ENCODE measurements around the gene WNT7A. TPM values are rescaled to one million over a fixed set of nuclear protein-coding genes. Genes with fewer than 3 reads are reported as not detected.

Gene WNT7A
- total and polyA plus RNA-seq, 4 donors, result 1.7 to 4.8 (median 2.0) TPM

DNA sequence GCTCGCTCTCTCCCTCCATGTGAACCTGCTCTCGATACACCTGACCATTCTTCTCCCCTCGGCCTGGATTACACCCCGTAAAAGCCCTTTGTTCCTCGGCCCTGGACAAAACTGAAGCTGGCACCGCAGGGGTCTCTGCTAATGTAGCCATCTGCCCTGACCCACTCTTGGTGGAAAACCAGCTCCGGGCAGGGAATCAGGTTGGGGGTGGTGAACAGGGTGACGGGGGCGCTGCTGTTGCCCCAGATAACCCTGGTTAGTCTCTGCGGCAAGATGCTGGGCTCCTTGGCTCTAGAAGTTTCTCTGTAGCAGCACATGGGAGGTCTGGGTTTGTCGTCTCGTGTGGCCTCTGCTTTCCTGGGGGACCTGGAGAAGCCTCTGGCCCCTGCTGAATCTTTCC, 86.4 kb downstream of the WNT7A start:
- DNase-seq, result no peak
- Histone ChIP-seq H3K9me3 (ENCODE audit: control insufficient read depth in 4 of 4, insufficient read depth in 3 of 4, low read length in 3 of 4) (no peaks in the 10 kb centered on the region), H3K27me3 (ENCODE audit: control insufficient read depth in 3 of 3, insufficient read depth in 3 of 3, low read length in 2 of 3) (peaks cover 0 to 10% (median 3%) of the 10 kb centered on the region in 3 donors), H3K4me1 (ENCODE audit: control insufficient read depth in 5 of 5, insufficient read depth in 5 of 5, low read length in 5 of 5) (no peaks in the 10 kb centered on the region), H3K27ac (ENCODE audit: low read depth in 1 of 2, low read length in 1 of 2) (no peak overlapping the region), H3K4me3 (no peak overlapping the region), H3K9ac (ENCODE audit: insufficient read depth in 1 of 2, low read length in 2 of 2) (no peak overlapping the region), H3K36me3 (ENCODE audit: control insufficient read depth in 4 of 4, insufficient read depth in 4 of 4, low read length in 4 of 4) (no peaks in the 10 kb centered on the region)
- ATAC-seq (ENCODE audit: insufficient read depth, low FRiP score), result no peak
- TF ChIP-seq, protein P1, sequence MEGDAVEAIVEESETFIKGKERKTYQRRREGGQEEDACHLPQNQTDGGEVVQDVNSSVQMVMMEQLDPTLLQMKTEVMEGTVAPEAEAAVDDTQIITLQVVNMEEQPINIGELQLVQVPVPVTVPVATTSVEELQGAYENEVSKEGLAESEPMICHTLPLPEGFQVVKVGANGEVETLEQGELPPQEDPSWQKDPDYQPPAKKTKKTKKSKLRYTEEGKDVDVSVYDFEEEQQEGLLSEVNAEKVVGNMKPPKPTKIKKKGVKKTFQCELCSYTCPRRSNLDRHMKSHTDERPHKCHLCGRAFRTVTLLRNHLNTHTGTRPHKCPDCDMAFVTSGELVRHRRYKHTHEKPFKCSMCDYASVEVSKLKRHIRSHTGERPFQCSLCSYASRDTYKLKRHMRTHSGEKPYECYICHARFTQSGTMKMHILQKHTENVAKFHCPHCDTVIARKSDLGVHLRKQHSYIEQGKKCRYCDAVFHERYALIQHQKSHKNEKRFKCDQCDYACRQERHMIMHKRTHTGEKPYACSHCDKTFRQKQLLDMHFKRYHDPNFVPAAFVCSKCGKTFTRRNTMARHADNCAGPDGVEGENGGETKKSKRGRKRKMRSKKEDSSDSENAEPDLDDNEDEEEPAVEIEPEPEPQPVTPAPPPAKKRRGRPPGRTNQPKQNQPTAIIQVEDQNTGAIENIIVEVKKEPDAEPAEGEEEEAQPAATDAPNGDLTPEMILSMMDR (IDR thresholded peaks at IDR 0.05; ENCODE audit: control extremely low read depth, extremely low read depth), result no peak
- 84 to 85% methylated on average over 12 of the region's 12 CpGs for WGBS, 2 donors

DNA sequence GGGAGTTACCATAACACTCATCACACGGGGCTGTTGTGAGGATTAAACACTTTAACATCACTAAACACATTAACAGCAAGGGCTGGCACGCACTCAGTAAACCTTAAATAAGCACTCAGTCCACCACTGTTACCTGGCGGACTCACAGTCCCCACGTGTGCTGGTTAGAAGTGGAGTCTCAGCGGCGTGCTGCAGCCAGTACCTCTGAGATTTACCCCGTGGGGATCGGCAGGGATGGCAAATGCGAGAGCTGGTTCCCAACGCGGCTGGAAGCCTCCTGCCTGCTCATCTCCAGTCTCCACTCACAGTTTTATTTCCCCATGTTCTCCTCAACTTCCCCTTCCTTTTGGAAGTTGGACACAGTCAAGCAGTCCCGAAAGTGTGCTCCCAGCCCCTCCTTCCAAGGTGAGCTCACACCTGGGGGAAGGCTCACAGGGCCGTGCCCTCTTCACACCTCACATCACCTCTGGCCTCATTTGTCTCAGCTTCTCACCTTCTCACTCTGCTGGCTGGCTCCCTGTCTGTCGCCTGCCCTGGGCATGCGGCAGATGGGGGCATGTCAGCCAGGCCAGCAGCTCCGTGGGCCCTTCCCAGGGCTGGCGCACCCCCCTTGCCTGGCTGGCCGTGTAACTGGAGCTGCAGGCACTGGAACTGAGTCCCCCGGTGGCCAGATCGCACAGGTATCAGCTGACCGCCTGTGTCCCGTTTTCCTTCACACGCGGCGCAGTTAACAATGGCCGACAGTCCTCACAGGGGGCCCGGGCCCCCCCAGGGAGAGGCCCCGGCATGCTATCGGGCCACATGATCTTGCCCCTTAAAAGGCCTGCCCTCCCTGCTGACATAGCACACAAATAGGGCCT, 87.1 kb downstream of the WNT7A start:
- no peaks in the 10 kb centered on the region for H3K36me3 ChIP-seq (ENCODE audit: control insufficient read depth in 4 of 4, insufficient read depth in 4 of 4, low read length in 4 of 4)
- no peak overlapping the region for H3K9ac ChIP-seq (ENCODE audit: insufficient read depth in 1 of 2, low read length in 2 of 2)
- TF ChIP-seq, protein P1 (IDR thresholded peaks at IDR 0.05; ENCODE audit: control extremely low read depth, extremely low read depth), result no peak
- H3K9me3 ChIP-seq (ENCODE audit: control insufficient read depth in 4 of 4, insufficient read depth in 3 of 4, low read length in 3 of 4), result no peaks in the 10 kb centered on the region
- H3K27ac ChIP-seq (ENCODE audit: low read depth in 1 of 2, low read length in 1 of 2), result no peak overlapping the region
- DNase-seq (peak in 1 of 3 donors; percentile 6), ATAC-seq (ENCODE audit: insufficient read depth, low FRiP score) (no peak)
- 60 to 81% methylated on average over 29 of the region's 29 CpGs for WGBS, 2 donors
- no peaks in the 10 kb centered on the region for H3K4me1 ChIP-seq (ENCODE audit: control insufficient read depth in 5 of 5, insufficient read depth in 5 of 5, low read length in 5 of 5)
- H3K4me3 ChIP-seq, result no peak overlapping the region
- H3K27me3 ChIP-seq (ENCODE audit: control insufficient read depth in 3 of 3, insufficient read depth in 3 of 3, low read length in 2 of 3), result peaks cover 0 to 10% (median 3%) of the 10 kb centered on the region in 3 donors

DNA sequence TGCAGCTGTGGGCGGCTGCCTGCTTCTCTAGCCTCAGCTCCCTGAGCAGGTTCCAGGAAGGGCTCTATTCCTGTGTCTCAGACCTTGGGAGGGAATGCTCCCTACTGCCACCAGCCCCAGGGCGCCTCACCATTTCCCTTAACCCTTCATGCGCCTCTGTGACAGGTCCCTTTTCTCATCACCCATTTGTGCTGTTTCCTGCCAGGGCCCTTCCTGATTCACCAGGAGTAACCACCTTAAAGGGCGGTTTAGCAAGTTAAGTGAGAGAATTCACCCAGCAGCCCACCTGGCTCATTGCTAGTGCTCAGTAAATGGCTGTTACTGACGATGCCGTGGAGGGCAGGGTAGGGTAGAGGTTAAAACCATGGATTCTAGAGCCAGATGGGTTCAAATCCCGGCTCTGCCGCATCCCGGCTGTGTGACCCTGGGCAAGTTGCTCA, 87.8 kb downstream of the WNT7A start:
- Histone ChIP-seq H3K27me3 (ENCODE audit: control insufficient read depth in 3 of 3, insufficient read depth in 3 of 3, low read length in 2 of 3) (peaks cover 0 to 10% (median 3%) of the 10 kb centered on the region in 3 donors), H3K4me1 (ENCODE audit: control insufficient read depth in 5 of 5, insufficient read depth in 5 of 5, low read length in 5 of 5) (no peaks in the 10 kb centered on the region), H3K27ac (ENCODE audit: low read depth in 1 of 2, low read length in 1 of 2) (no peak overlapping the region), H3K36me3 (ENCODE audit: control insufficient read depth in 4 of 4, insufficient read depth in 4 of 4, low read length in 4 of 4) (no peaks in the 10 kb centered on the region), H3K9ac (ENCODE audit: insufficient read depth in 1 of 2, low read length in 2 of 2) (no peak overlapping the region), H3K9me3 (ENCODE audit: control insufficient read depth in 4 of 4, insufficient read depth in 3 of 4, low read length in 3 of 4) (no peaks in the 10 kb centered on the region), H3K4me3 (no peak overlapping the region)
- TF ChIP-seq, protein P1 (IDR thresholded peaks at IDR 0.05; ENCODE audit: control extremely low read depth, extremely low read depth), result no peak
- ATAC-seq (ENCODE audit: insufficient read depth, low FRiP score) (no peak), DNase-seq (no peak)
- 57 to 67% methylated on average over 9 of the region's 9 CpGs for WGBS, 2 donors
